Psoas muscle (tissue), 8 donors: Measurements from ENCODE around the gene NYAP2. TPM values are rescaled to one million over a fixed set of nuclear protein-coding genes. Genes with fewer than 3 reads are reported as not detected.

Experiments used
- ATAC-seq, 4 donors: fragments of 200-7000 bp; cut with Tn5 transposase; one replicate each; pipeline ENCODE4 v1.9.1; 2020; ENCODE audit warnings: moderate library complexity in 3 of 4, mild to moderate bottlenecking in 2 of 4
- DNase-seq, 2 donors: peaks; one replicate each; pipeline ENCODE4 v3.0.0-alpha.2; 2020
- H3K27ac ChIP-seq: fragments of 200-600 bp; one replicate; pipeline ENCODE4 v1.8.0; 2022
- H3K27me3 ChIP-seq, 3 donors: fragments of 200-600 bp in 1 of 3; one replicate each; pipeline versions ENCODE4 v1.6.1 to v1.8.0; 2013 to 2022; ENCODE audit warnings: low read length in 2 of 3, mild to moderate bottlenecking in 2 of 3, moderate library complexity in 1 of 3; ENCODE audit not compliant: insufficient read depth in 3 of 3
- H3K36me3 ChIP-seq, 2 donors: fragments of 200-600 bp in 1 of 2; one replicate each; pipeline versions ENCODE4 v1.6.1 to v1.8.0; 2013 to 2022; ENCODE audit warnings: low read depth in 1 of 2, mild to moderate bottlenecking in 1 of 2, moderate library complexity in 1 of 2; ENCODE audit not compliant: insufficient read depth in 1 of 2
- H3K4me1 ChIP-seq: fragments of 200-600 bp; one replicate; pipeline ENCODE4 v1.8.0; 2022
- H3K4me3 ChIP-seq: fragments of 200-600 bp; one replicate; pipeline ENCODE4 v1.8.0; 2022; ENCODE audit warnings: mild to moderate bottlenecking
- H3K9me3 ChIP-seq: fragments of 200-600 bp; one replicate; pipeline ENCODE4 v1.8.0; 2022
- CTCF ChIP-seq: fragments of 200-600 bp; IDR thresholded peaks from one replicate; pipeline ENCODE4 v1.8.0; 2022; ENCODE audit warnings: antibody characterized with exemption
- WGBS, 3 donors: extraction: QIAGEN DNeasy Blood & Tissue Kit; methylation state at CpG; one replicate each; pipeline versions ENCODE4 v1.1.6 to v1.1.7; 2013; 5-methylcytosine and 5-hydroxymethylcytosine counted together
- intact Hi-C, 2 donors: fragments of 100-400 bp; cut with DNase I; formaldehyde crosslinking; loops; one replicate each; pipeline versions ENCODE4 v1.11.0 to v1.14.2; 2022
- long read RNA-seq, 2 donors: library from polyadenylated mRNA; unstranded; transcript quantifications; one replicate each; pipeline ENCODE4 v2.0.0, GENCODE V29; 2021
- polyA plus RNA-seq, 3 donors: library from polyadenylated mRNA; stranded (reverse); fragments of 200-250 nt; gene quantifications; one replicate each; pipeline ENCODE4 v1.2.3, GENCODE V29; 2013
- total RNA-seq, 4 donors: library from RNA; stranded (reverse); fragmentation: NEBNext Ultra II Directional in 2 of 4; extraction: Animal tissue kit (Norgen Biotek cat#: 25700) in 2 of 4; gene quantifications; one replicate each; pipeline versions ENCODE4 v1.2.1 to v1.2.4, GENCODE V29; 2021 to 2023
- donor health status: healthy with polysubstance abuse.
- donor health status: DM: no; HTN: no; CAD: no; lungs with moderate emphysema.
- donor health status: Bipolar disorder and iron deficiency.
- donor health status: healthy.
- donor health status: DM: yes; HTN: yes; CAD: no.
- donor health status: DM: no; HTN: no; CAD: no.
- donor health status: DM: no; HTN: no; CAD: no.
- donor health status: DM: yes; HTN: yes; CAD: no.

The NYAP2 gene
- total RNA-seq (1 to 10 TPM in 2 of 4 donors, under 1 TPM in 2; 0.56 to 5.0 (median 2.3) TPM), polyA plus RNA-seq (under 1 TPM; 0.03 to 0.96 (median 0.90) TPM)
- long read RNA-seq, donor 1: 0 reads
- long read RNA-seq, donor 2: 0 reads

DNA sequence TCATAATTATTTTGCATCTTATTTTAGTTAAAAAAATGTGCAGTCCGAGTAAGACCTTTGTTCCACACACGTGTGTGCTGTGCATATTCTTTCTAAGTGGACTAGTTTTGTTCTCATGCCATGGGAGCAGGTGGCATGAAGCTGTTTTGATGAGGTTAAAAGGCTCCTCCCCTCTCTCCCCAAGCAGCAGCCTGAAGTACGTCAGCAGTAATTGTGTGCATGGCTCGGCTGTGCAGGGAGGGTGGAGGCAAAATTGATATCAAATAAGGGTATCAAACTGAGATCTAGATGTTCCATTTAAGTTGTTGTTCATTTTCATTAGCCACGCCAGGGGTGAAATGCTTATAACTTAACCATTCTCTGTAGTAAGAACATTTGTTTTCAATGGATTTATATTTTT is at the start of gene NYAP2:
Gene NYAP2 (plus strand): TSS at position 207 of the 400 bp plus-strand sequence. CDS start 9,171 bp downstream, outside the sequence.
- Histone ChIP-seq H3K4me3 (no peak within 1 kb of the TSS), H3K36me3 (no peaks in the 10 kb centered on the region), H3K27ac (no peak within 1 kb of the TSS), H3K4me1 (no peaks in the 10 kb centered on the region), H3K27me3 (no peaks in the 10 kb centered on the region), H3K9me3 (no peaks in the 10 kb centered on the region)
- no peak for TF ChIP-seq CTCF
- WGBS, 3 donors: 34 to 41% (median 37%) methylated on average over 5 of the region's 5 CpGs
- intact Hi-C loops: no loop called here
- no peak for DNase-seq
- ATAC-seq: no peak

DNA sequence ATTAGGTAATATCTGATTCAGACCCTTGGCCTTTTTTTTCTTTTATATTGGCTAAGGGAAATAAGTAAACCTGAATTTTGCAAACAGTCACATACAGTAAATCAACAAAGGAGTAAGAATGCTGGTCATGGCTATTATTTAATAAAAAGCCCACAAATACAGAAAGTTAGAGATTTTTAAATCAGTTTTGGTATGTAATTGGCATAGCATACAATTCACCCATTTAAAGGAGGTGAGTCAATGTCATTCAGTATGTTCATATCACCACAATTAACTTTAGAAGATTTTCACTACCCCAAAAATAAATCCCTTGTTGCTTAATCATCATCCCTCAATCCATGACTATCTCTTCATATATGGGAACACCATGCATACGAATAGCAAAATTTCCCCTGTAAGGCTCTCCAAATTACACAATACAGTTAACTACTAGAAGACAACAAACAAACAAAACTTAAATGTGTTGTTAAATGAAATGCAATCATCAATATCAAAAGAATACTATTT is 45.9 kb upstream of the NYAP2 start:
- WGBS, 3 donors: 41 to 51% (median 50%) methylated on average over 1 of the region's 1 CpG
- no peak overlapping the region for H3K4me3 ChIP-seq
- no peaks in the 10 kb centered on the region for H3K4me1 ChIP-seq
- TF ChIP-seq CTCF: no peak
- no peaks in the 10 kb centered on the region for H3K9me3 ChIP-seq
- no peaks in the 10 kb centered on the region for H3K36me3 ChIP-seq
- ATAC-seq: no peak
- peaks cover 0 to 2% (median 0%) of the 10 kb centered on the region in 3 donors for H3K27me3 ChIP-seq
- intact Hi-C loops: no loop called here
- DNase-seq: no peak
- no peak overlapping the region for H3K27ac ChIP-seq

- Histone ChIP-seq H3K4me3 (no peak overlapping the region), H3K36me3 (no peaks in the 10 kb centered on the region), H3K27me3 (peaks cover 0 to 2% (median 0%) of the 10 kb centered on the region in 3 donors), H3K27ac (no peak overlapping the region), H3K9me3 (no peaks in the 10 kb centered on the region), H3K4me1 (no peaks in the 10 kb centered on the region)
- peak in 1 of 4 donors; percentile 17 for ATAC-seq
- TF ChIP-seq CTCF: no peak
- intact Hi-C loops: no loop called here
- 6 to 9% (median 9%) methylated on average over 3 of the region's 3 CpGs for WGBS, 3 donors
- no peak for DNase-seq
Measured at GRCh38 chr2:225354281-225354774, 45.2 kb upstream of the NYAP2 start.

- ATAC-seq (no peak), DNase-seq (no peak)
Measured at GRCh38 chr2:225355788-225356187, 43.7 kb upstream of the NYAP2 start.

More at GRCh38 chr2:225355788-225356187, 43.7 kb upstream of the NYAP2 start:
- Histone ChIP-seq H3K4me1 (no peaks in the 10 kb centered on the region), H3K27me3 (peaks cover 0 to 2% (median 0%) of the 10 kb centered on the region in 3 donors), H3K4me3 (no peak overlapping the region), H3K27ac (no peak overlapping the region), H3K9me3 (no peaks in the 10 kb centered on the region), H3K36me3 (no peaks in the 10 kb centered on the region)
- TF ChIP-seq CTCF: no peak
- intact Hi-C loops: no loop called here
- WGBS, 3 donors: 88 to 89% (median 89%) methylated on average over 3 of the region's 3 CpGs
